Hepatocyte (in vitro differentiated cells): ENCODE measurements around the gene BCL11A. TPM values are rescaled to one million over a fixed set of nuclear protein-coding genes. Genes with fewer than 3 reads are reported as not detected.

ENCODE experiments used
- DNase-seq: peaks from one replicate; pipeline ENCODE4 v3.0.0-alpha.2; 2016; ENCODE audit warnings: low spot score
- H2AFZ ChIP-seq: fragments of 200-600 bp; sonication (generic); 2 replicates; pipeline ENCODE4 v1.6.0; 2016; ENCODE audit warnings: antibody characterized with exemption, mild to moderate bottlenecking
- H3K27ac ChIP-seq: fragments of 200-600 bp; sonication (generic); 2 replicates; pipeline ENCODE4 v1.5.1; 2016; ENCODE audit warnings: mild to moderate bottlenecking
- H3K27me3 ChIP-seq: fragments of 200-600 bp; sonication (generic); 2 replicates; pipeline ENCODE4 v1.6.1; 2016
- H3K36me3 ChIP-seq: fragments of 200-600 bp; sonication (generic); replicated peaks from 2 replicates; pipeline ENCODE4 v1.5.1; 2016; ENCODE audit warnings: low read depth; ENCODE audit not compliant: insufficient read depth
- H3K4me1 ChIP-seq: fragments of 200-600 bp; sonication (generic); 2 replicates; pipeline ENCODE4 v1.5.1; 2016; ENCODE audit warnings: mild to moderate bottlenecking, moderate library complexity; ENCODE audit not compliant: insufficient read depth
- H3K4me2 ChIP-seq: fragments of 200-600 bp; sonication (generic); 2 replicates; pipeline ENCODE4 v1.6.0; 2016
- H3K4me3 ChIP-seq: fragments of 200-600 bp; sonication (generic); 2 replicates; pipeline ENCODE4 v1.5.1; 2016; ENCODE audit warnings: mild to moderate bottlenecking
- H3K79me2 ChIP-seq: fragments of 200-600 bp; sonication (generic); 2 replicates; pipeline ENCODE4 v1.6.0; 2017; ENCODE audit warnings: mild to moderate bottlenecking
- H3K9me2 ChIP-seq: fragments of 200-600 bp; sonication (generic); replicated peaks from 2 replicates; pipeline ENCODE4 v1.6.0; 2017; ENCODE audit warnings: mild to moderate bottlenecking; ENCODE audit not compliant: insufficient read depth
- H3K9me3 ChIP-seq: fragments of 200-600 bp; sonication (generic); 2 replicates; pipeline ENCODE4 v1.5.1; 2016; ENCODE audit warnings: low read depth, mild to moderate bottlenecking
- H4K20me1 ChIP-seq: fragments of 200-600 bp; sonication (generic); 2 replicates; pipeline ENCODE4 v1.6.0; 2016; ENCODE audit warnings: mild to moderate bottlenecking; ENCODE audit not compliant: insufficient read depth, poor library complexity, severe bottlenecking
- EZH2 ChIP-seq: fragments of 200-600 bp; sonication (generic); IDR thresholded peaks from 2 replicates; pipeline ENCODE4 v1.6.1; 2016; ENCODE audit warnings: antibody characterized with exemption, mild to moderate bottlenecking, borderline replicate concordance
- EZH2phosphoT487 ChIP-seq: fragments of 200-600 bp; sonication (generic); IDR thresholded peaks from one replicate; pipeline ENCODE4 v1.6.1; 2018; ENCODE audit warnings: antibody characterized with exemption, mild to moderate bottlenecking, low read depth, moderate library complexity; ENCODE audit not compliant: unreplicated experiment, severe bottlenecking
- WGBS: methylation state at CpG from one replicate; pipeline ENCODE4 v1.1.6; 2016; ENCODE audit warnings: low lambda C conversion rate; ENCODE audit errors: missing lambda C conversion rate; 5-methylcytosine and 5-hydroxymethylcytosine counted together
- polyA plus RNA-seq: library from polyadenylated mRNA; unstranded; fragments of >200 nt; fragmentation: Nextera tagmentation; extraction: Ambion mirVana; gene quantifications from 2 replicates; pipeline ENCODE4 v1.2.1, GENCODE V29; 2016
- total RNA-seq: library from RNA; depleted of rRNA; stranded (reverse); fragments of >200 nt; gene quantifications from 2 replicates; pipeline ENCODE4 v1.2.3, GENCODE V29; 2014
- TF ChIP-seq, protein P1 (sequence below): fragments of 200-600 bp; sonication (generic); IDR thresholded peaks from 2 replicates; pipeline ENCODE4 v1.5.1; 2016; ENCODE audit warnings: antibody characterized with exemption, mild to moderate bottlenecking; ENCODE audit not compliant: poor library complexity

The BCL11A gene
- total and polyA plus RNA-seq, 2 experiments from 2014 or later: 14.4 to 22.6 TPM

GRCh38 chr2:60496956-60497355 lies 56.5 kb downstream of the BCL11A start:
- Histone ChIP-seq H3K9me3 (no peaks in the 10 kb centered on the region), H2AFZ (no peak overlapping the region), H3K4me1 (peaks cover 29% of the 10 kb centered on the region), H3K79me2 (peaks cover 96% of the 10 kb centered on the region), H3K27me3 (no peaks in the 10 kb centered on the region), H3K27ac (peak overlapping the region; percentile 52), H3K4me3 (no peak overlapping the region), H3K4me2 (no peak overlapping the region), H4K20me1 (no peaks in the 10 kb centered on the region), H3K9me2 (no peaks in the 10 kb centered on the region), H3K36me3 (no peaks in the 10 kb centered on the region)
- TF ChIP-seq EZH2: no peak
- TF ChIP-seq EZH2phosphoT487: no peak
- TF ChIP-seq, protein P1, sequence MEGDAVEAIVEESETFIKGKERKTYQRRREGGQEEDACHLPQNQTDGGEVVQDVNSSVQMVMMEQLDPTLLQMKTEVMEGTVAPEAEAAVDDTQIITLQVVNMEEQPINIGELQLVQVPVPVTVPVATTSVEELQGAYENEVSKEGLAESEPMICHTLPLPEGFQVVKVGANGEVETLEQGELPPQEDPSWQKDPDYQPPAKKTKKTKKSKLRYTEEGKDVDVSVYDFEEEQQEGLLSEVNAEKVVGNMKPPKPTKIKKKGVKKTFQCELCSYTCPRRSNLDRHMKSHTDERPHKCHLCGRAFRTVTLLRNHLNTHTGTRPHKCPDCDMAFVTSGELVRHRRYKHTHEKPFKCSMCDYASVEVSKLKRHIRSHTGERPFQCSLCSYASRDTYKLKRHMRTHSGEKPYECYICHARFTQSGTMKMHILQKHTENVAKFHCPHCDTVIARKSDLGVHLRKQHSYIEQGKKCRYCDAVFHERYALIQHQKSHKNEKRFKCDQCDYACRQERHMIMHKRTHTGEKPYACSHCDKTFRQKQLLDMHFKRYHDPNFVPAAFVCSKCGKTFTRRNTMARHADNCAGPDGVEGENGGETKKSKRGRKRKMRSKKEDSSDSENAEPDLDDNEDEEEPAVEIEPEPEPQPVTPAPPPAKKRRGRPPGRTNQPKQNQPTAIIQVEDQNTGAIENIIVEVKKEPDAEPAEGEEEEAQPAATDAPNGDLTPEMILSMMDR: no peak
- 95% methylated on average over 5 of the region's 5 CpGs for WGBS
- no peak for DNase-seq

- Histone ChIP-seq H3K4me3 (no peak overlapping the region), H3K79me2 (peaks cover 96% of the 10 kb centered on the region), H3K27ac (peak overlapping the region; percentile 52), H3K36me3 (no peaks in the 10 kb centered on the region), H3K9me3 (no peaks in the 10 kb centered on the region), H3K9me2 (no peaks in the 10 kb centered on the region), H4K20me1 (no peaks in the 10 kb centered on the region), H3K4me2 (no peak overlapping the region), H2AFZ (no peak overlapping the region), H3K27me3 (no peaks in the 10 kb centered on the region), H3K4me1 (peaks cover 29% of the 10 kb centered on the region)
- WGBS: 61% methylated on average over 1 of the region's 1 CpG
- TF ChIP-seq EZH2: no peak
- TF ChIP-seq, protein P1: no peak
- TF ChIP-seq EZH2phosphoT487: no peak
- DNase-seq: no peak
These were observed 57.0 kb downstream of the BCL11A start for GRCh38 chr2:60496475-60496874.

DNA sequence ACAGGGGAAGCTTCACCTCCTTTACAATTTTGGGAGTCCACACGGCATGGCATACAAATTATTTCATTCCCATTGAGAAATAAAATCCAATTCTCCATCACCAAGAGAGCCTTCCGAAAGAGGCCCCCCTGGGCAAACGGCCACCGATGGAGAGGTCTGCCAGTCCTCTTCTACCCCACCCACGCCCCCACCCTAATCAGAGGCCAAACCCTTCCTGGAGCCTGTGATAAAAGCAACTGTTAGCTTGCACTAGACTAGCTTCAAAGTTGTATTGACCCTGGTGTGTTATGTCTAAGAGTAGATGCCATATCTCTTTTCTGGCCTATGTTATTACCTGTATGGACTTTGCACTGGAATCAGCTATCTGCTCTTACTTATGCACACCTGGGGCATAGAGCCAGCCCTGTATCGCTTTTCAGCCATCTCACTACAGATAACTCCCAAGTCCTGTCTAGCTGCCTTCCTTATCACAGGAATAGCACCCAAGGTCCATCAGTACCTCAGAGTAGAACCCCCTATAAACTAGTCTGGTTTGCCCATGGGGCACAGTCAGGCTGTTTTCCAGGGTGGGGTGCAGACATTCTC lies 58.3 kb downstream of the BCL11A start:
- Histone ChIP-seq H3K36me3 (no peaks in the 10 kb centered on the region), H2AFZ (no peak overlapping the region), H3K9me3 (no peaks in the 10 kb centered on the region), H3K9me2 (no peaks in the 10 kb centered on the region), H3K4me3 (no peak overlapping the region), H3K79me2 (peaks cover 96% of the 10 kb centered on the region), H3K27ac (peak overlapping the region; percentile 52), H3K27me3 (no peaks in the 10 kb centered on the region), H3K4me1 (peaks cover 29% of the 10 kb centered on the region), H4K20me1 (no peaks in the 10 kb centered on the region), H3K4me2 (no peak overlapping the region)
- DNase-seq: peak; percentile 66
- no peak for TF ChIP-seq EZH2
- TF ChIP-seq, protein P1: no peak
- no peak for TF ChIP-seq EZH2phosphoT487
- 76% methylated on average over 4 of the region's 6 CpGs for WGBS
